ENCODE data around the gene CD1B.
"Not testable (repeated sequence)": the region's sequence is repeated elsewhere in the genome, so short reads cannot be mapped to it uniquely, and the experiment has no call there.

CD1B gene

GRCh38 chr1:158331481-158332150, at the start of gene CD1B:
Gene CD1B, minus strand, starts transcription at chr1:158331531. Its CDS starts 108 bp downstream, at chr1:158331423.
- in situ Hi-C loops (cut with HindIII; ENCODE audit: low sequenced_read_pairs): loop anchor here (5.0 kb wide), 1 partner anchor 91 kb away; no protein-coding TSS in a partner anchor

- in situ Hi-C loops (cut with HindIII; ENCODE audit: low sequenced_read_pairs): no loop called here
These were observed 43.5 kb upstream of the CD1B start for GRCh38 chr1:158374860-158375259.

DNA sequence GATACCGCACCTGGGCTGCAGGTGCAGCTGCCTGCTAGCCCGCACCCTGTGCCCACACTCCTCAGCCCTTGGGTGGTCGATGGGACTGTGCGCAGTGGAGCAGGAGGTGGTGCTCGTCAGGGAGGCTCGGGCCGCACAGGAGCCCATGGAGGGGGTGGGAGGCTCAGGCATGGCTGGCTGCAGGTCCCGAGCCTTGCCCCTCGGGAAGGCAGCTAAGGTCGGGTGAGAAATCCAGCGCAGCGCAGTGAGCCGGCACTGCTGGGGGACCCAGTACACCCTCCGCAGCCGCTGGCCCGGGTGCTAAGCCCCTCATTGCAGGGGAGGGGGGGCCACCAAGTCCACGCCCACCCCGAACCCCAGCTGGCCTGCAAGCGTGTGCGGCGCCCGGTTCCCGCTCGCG, 42.8 kb upstream of the CD1B start:
- in situ Hi-C loops (cut with HindIII; ENCODE audit: low sequenced_read_pairs): not testable (repeated sequence)

- in situ Hi-C loops (cut with HindIII; ENCODE audit: low sequenced_read_pairs): no loop called here
These were observed 40.0 kb upstream of the CD1B start for GRCh38 chr1:158371188-158371953.

DNA sequence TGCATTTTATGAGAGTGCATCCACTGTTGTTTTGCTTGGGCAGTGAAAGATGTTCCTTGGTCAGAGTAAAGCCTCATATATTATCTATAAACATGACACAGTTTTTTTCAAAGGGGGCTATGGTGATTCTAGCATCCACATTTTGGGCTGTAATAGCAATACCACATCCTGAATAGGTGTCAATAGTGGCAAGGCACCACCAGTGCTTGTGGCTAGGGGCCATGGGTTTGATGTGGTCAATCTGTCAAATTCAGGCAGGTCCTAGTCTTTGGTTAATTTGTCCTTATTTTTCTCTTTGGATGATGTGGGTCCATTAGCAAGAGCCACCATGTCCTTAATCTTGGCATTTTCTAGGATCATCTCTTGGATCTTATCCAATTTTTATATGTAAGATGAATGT, 35.5 kb upstream of the CD1B start:
- in situ Hi-C loops (cut with HindIII; ENCODE audit: low sequenced_read_pairs): no loop called here

DNA sequence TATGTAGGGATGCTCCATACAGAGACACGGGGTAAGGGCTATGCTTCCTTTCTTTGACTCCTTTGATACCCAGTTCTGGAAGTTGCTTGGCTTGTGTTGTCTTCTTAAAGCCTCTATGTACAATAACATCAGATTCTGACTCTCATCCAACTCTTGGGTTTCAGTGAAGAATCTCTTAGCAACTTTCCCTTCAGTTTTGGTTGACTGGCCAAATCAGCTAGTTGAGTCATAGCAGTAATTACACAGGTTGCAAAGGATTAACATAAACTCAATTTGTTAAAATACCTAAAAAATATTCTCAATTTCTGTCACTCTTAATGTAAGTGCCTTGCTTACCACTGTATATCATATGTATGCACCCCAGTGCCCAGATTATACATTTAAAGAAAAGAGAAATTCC, 31.6 kb upstream of the CD1B start:
- in situ Hi-C loops (cut with HindIII; ENCODE audit: low sequenced_read_pairs): no loop called here

- in situ Hi-C loops (cut with HindIII; ENCODE audit: low sequenced_read_pairs): no loop called here
These were observed 31.2 kb upstream of the CD1B start for GRCh38 chr1:158362482-158362881.

DNA sequence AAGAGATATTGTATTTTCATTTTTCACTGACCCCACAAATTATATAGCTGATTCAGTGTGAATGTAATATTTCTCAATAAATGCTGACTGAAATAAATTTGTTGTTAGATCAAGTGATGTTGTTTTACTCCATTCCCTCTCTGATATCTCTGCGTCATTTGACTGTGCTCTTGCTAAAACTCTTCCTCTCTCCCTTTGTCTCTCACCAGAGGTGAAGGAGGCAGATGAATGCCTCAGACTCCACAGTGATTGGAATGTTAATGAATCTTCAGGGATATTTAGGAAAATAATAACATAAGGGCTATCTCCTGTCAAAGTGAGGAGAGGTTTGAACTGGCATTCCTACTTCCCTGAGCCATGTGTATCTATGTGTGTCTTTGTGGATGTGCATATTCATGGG, 26.1 kb upstream of the CD1B start:
- in situ Hi-C loops (cut with HindIII; ENCODE audit: low sequenced_read_pairs): no loop called here

GRCh38 chr1:158356616-158357015, 25.3 kb upstream of the CD1B start:
- in situ Hi-C loops (cut with HindIII; ENCODE audit: low sequenced_read_pairs): no loop called here

DNA sequence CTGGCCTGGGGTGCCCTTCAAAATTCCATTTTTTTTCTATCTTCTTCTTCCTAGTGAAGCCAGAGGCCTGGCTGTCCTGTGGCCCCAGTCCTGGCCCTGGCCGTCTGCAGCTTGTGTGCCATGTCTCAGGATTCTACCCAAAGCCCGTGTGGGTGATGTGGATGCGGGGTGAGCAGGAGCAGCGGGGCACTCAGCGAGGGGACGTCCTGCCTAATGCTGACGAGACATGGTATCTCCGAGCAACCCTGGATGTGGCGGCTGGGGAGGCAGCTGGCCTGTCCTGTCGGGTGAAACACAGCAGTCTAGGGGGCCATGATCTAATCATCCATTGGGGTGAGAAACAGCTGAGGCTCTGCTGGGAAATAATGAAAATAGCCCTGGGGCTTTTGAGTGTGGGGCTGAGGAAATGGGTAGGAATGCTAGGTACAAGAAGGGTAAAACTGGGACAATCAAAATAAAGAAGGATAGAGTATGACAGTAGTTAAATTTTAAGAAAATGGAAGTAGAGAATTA, 24.5 kb upstream of the CD1B start:
- in situ Hi-C loops (cut with HindIII; ENCODE audit: low sequenced_read_pairs): no loop called here

GRCh38 chr1:158354255-158354654, 22.9 kb upstream of the CD1B start:
- in situ Hi-C loops (cut with HindIII; ENCODE audit: low sequenced_read_pairs): no loop called here

- in situ Hi-C loops (cut with HindIII; ENCODE audit: low sequenced_read_pairs): no loop called here
These were observed 22.2 kb upstream of the CD1B start, which contains the start of gene CD1E for GRCh38 chr1:158353303-158354075. Gene CD1E, plus strand, starts transcription at chr1:158353894. Its CDS starts 95 bp downstream, at chr1:158353989.

GRCh38 chr1:158348946-158349345, 17.6 kb upstream of the CD1B start:
- in situ Hi-C loops (cut with HindIII; ENCODE audit: low sequenced_read_pairs): not testable (repeated sequence)

DNA sequence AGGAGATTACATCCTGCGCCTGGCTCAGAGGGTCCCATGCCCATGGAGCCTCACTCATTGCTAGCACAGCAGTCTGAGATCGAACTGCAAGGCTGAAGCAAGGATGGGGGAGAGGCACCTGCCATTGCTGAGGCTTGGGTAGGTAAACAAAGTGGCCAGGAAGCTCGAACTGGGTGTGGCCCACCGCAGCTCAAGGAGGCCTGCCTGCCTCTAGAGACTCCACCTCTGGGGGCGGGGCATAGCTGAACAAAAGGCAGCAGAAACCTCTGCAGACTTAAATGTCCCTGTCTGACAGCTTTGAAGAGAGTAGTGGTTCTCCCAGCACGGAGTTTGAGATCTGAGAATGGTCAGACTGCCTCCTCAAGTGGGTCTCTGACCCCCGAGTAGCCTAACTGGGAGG, 5.1 kb upstream of the CD1B start:
- in situ Hi-C loops (cut with HindIII; ENCODE audit: low sequenced_read_pairs): not testable (repeated sequence)

GRCh38 chr1:158335213-158335532, 3.8 kb upstream of the CD1B start:
- in situ Hi-C loops (cut with HindIII; ENCODE audit: low sequenced_read_pairs): no loop called here

DNA sequence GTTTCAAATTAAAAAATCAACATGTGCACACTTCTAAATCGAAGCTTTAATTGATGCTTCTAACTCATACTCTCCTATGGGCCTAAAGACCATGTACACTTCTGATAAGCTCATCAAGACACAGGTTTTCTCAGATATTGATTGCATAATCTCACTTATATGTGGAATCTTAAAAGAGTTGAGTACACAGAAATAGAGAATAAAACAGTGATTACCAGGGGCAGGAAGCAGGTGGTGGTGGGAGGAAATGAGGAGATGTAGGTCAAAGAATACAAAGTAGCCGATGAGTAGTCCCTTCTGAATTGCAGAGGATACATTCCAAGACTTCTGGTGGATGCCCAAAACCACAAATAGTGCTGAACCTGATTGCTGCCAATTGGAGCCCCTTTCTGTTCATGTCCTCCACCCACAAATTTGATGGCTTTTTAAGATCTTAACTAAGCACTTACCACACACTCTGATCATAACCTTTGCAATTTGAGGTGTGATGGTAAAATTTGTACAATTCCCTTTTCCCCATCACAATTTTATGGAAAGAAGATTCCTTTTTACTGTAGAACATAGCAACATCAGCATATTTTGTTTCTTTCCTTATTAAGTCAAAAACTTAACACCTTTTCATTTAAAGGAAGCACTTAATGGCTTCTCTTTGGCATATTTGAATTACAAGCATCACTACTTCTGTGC, 3.3 kb upstream of the CD1B start:
- in situ Hi-C loops (cut with HindIII; ENCODE audit: low sequenced_read_pairs): loop anchor here (5.0 kb wide), 1 partner anchor 88 kb away; no protein-coding TSS in a partner anchor

DNA sequence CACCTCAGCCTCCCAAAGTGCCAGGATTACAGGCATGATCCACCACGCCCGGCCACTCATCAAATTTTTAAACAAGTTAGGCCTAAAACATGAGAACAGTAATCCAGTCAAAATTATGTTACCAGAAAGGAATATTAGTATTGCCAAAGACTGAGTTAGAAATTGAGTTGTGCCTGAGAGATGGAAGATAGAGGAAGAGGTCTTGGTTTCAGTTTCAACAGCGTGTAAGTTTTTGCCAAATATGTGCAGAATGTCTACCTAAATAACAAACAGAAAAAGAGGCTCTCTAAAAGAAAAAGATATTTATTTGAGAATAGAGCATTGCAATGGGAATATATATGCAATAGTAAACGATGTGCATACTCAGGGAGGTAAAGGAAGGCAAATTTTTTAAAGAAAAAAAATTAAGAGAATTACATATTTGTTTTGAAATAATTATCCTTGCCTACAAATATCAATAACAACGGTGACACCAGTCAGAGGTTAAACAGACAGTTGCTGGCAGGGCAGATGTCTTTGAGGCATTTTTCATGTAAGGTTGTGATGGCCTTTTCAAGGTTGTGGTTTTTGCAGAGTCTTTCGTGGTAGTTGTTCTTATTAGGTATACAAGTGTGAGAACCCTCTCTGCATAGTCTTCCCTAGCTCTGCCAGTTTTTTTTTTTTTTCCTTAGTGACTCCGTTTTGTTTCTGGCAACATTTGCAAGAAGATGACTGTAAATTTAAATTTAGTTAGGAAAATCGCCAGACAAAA, 2.2 kb upstream of the CD1B start:
- in situ Hi-C loops (cut with HindIII; ENCODE audit: low sequenced_read_pairs): loop anchor here (5.0 kb wide), 1 partner anchor 89 kb away; no protein-coding TSS in a partner anchor

- in situ Hi-C loops (cut with HindIII; ENCODE audit: low sequenced_read_pairs): loop anchor here (5.0 kb wide), 1 partner anchor 91 kb away; no protein-coding TSS in a partner anchor
These were observed 265 bp downstream of the CD1B start for GRCh38 chr1:158331106-158331425.

DNA sequence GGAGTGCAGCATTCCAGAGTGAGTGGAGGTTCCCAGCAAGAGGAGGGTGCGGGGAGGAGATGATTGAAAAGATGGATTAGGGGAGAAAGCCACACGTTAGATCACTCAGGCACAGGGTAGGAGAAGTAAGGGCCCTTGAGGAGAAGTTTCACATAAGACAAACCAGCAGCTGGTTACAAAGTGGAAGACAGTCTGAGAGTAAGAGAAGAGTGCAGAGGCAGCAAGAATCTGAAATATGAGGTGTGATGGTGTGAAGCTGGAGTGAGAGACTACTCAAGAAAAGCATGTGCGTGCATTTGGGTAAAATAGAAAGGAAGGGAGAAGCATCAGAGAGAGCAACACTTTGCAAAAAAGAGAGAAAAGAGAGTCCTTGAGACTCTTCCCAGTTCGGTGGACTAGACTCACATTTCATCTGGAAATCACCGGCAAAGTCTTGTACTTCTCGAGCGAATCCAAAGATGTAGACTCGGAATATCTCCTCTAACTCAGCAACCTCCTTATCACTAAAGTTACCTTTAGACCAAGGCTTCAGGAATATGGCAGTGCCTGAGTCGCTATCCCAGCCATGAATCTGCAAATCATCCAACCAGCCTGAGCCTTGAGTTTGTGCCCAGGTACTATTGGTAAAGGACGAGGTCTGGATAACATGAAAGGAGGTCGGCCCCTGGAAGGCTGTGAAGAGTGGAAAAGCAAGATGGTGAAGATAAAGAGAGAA, 783 bp downstream of the CD1B start:
- in situ Hi-C loops (cut with HindIII; ENCODE audit: low sequenced_read_pairs): loop anchor here (5.0 kb wide), 1 partner anchor 92 kb away; no protein-coding TSS in a partner anchor

All from DLD1 (cell line).